B cell (primary cell): ENCODE results near the gene MED27. TPM values are rescaled to one million over a fixed set of nuclear protein-coding genes. Genes with fewer than 3 reads are reported as not detected.

ENCODE experiments used
- ATAC-seq: fragments of 200-7000 bp; cut with Tn5 transposase; one replicate; pipeline ENCODE4 v1.10.0; 2021; ENCODE audit warnings: low read depth, mild to moderate bottlenecking, moderate number of reproducible peaks, moderate library complexity
- CTCF ChIA-PET: fragments of 350-600 bp; sonication (Branson Sonifier 250); formaldehyde crosslinking; loops from one replicate; lab custom pipeline; 2021; ENCODE audit warnings: antibody characterized with exemption, inconsistent platforms; lab: Charles Lee
- POLR2A ChIA-PET: fragments of 350-600 bp; sonication (Branson Sonifier 250); formaldehyde crosslinking; loops from one replicate; lab custom pipeline; 2021; ENCODE audit warnings: antibody characterized with exemption; lab: Charles Lee
- DNase-seq: peaks from one replicate; pipeline ENCODE4 v3.0.0; 2013
- H2AFZ ChIP-seq: 2 replicates; pipeline ENCODE4 v1.6.1; 2012; ENCODE audit warnings: mild to moderate bottlenecking, low read depth, low read length; ENCODE audit not compliant: insufficient read depth, poor library complexity, severe bottlenecking
- H3K27ac ChIP-seq, 2 donors: 1 replicate in 1 of 2; 2 replicates in 1 of 2; pipeline ENCODE4 v1.5.1; 2012 to 2013; ENCODE audit warnings: low read length in 2 of 2, mild to moderate bottlenecking in 2 of 2, moderate library complexity in 1 of 2
- H3K27me3 ChIP-seq, 4 experiments: fragments of 200-600 bp in 1 of 4; sonication (generic) in 1 of 4; replicated peaks in 1 of 4; 1 replicate in 2 of 4; 2 replicates in 2 of 4; pipeline versions ENCODE4 v1.6.1 to v1.7.0; 2013 to 2016; ENCODE audit warnings: low read length in 3 of 4, mild to moderate bottlenecking in 2 of 4, mixed read lengths in 1 of 4, moderate library complexity in 1 of 4; ENCODE audit not compliant: insufficient read depth in 4 of 4, control insufficient read depth in 3 of 4; ENCODE audit errors: control extremely low read depth in 1 of 4
- H3K36me3 ChIP-seq, 2 experiments: replicated peaks in 1 of 2; 1 replicate in 1 of 2; 2 replicates in 1 of 2; pipeline versions ENCODE4 v1.6.1 to v1.7.1; 2013; ENCODE audit warnings: low read length in 1 of 2; ENCODE audit not compliant: insufficient read depth in 2 of 2, control insufficient read depth in 1 of 2; ENCODE audit errors: control extremely low read depth in 1 of 2, extremely low read depth in 1 of 2
- H3K4me1 ChIP-seq, 2 donors: fragments of 200-600 bp in 1 of 2; sonication (generic) in 1 of 2; 1 replicate in 1 of 2; 2 replicates in 1 of 2; pipeline versions ENCODE4 v1.5.1 to v1.6.1; 2013 to 2017; ENCODE audit warnings: low read length in 2 of 2; ENCODE audit not compliant: control insufficient read depth in 2 of 2, insufficient read depth in 2 of 2
- H3K4me2 ChIP-seq: replicated peaks from 2 replicates; pipeline ENCODE3; 2012; ENCODE audit warnings: mild to moderate bottlenecking, low read depth, low read length; ENCODE audit not compliant: poor library complexity, severe bottlenecking
- H3K4me3 ChIP-seq, 5 experiments: fragments of 200-600 bp in 1 of 5; sonication (generic) in 1 of 5; 1 replicate in 3 of 5; 2 replicates in 2 of 5; pipeline versions ENCODE4 v1.5.1 to v1.7.0; 2011 to 2016; ENCODE audit warnings: low read length in 4 of 5, mild to moderate bottlenecking in 4 of 5, low read depth in 2 of 5, control low read depth in 1 of 5, moderate library complexity in 1 of 5; ENCODE audit not compliant: insufficient read depth in 1 of 5; ENCODE audit errors: control extremely low read depth in 1 of 5, extremely low read depth in 1 of 5
- H3K79me2 ChIP-seq: fragments of 200-600 bp; sonication (generic); one replicate; pipeline ENCODE4 v1.6.0; 2016; ENCODE audit warnings: low read length; ENCODE audit not compliant: control insufficient read depth, insufficient read depth
- H3K9ac ChIP-seq: fragments of 200-600 bp; sonication (generic); 2 replicates; pipeline ENCODE4 v1.6.1; 2017; ENCODE audit warnings: mild to moderate bottlenecking, low read length, moderate library complexity
- H3K9me3 ChIP-seq, 3 donors: one replicate each; pipeline versions ENCODE4 v1.6.1 to v1.7.1; 2013; ENCODE audit warnings: low read length in 2 of 3; ENCODE audit not compliant: control insufficient read depth in 2 of 3, insufficient read depth in 1 of 3; ENCODE audit errors: control extremely low read depth in 1 of 3
- H4K20me1 ChIP-seq: 2 replicates; pipeline ENCODE4 v1.6.0; 2012; ENCODE audit warnings: mild to moderate bottlenecking, low read length; ENCODE audit not compliant: insufficient read depth, control insufficient read depth, poor library complexity, severe bottlenecking
- H3K27ac Mint-ChIP-seq: one replicate; pipeline ENCODE4 v1.8.0; 2021; ENCODE audit warnings: mixed read lengths
- H3K27me3 Mint-ChIP-seq: one replicate; pipeline ENCODE4 v1.8.0; 2021; ENCODE audit warnings: mixed read lengths
- H3K4me1 Mint-ChIP-seq: one replicate; pipeline ENCODE4 v1.8.0; 2021; ENCODE audit warnings: mixed read lengths
- H3K4me3 Mint-ChIP-seq: one replicate; pipeline ENCODE4 v1.8.0; 2021; ENCODE audit warnings: mixed read lengths
- H3K9me3 Mint-ChIP-seq: one replicate; pipeline ENCODE4 v1.8.0; 2022; ENCODE audit warnings: mixed read lengths; ENCODE audit not compliant: insufficient read depth
- CTCF ChIP-seq: fragments of 200-600 bp; IDR thresholded peaks from one replicate; pipeline ENCODE4 v1.8.0; 2022; ENCODE audit warnings: antibody characterized with exemption, mild to moderate bottlenecking
- EZH2 ChIP-seq: IDR thresholded peaks from 2 replicates; pipeline ENCODE4 v1.6.1; 2012; ENCODE audit warnings: borderline replicate concordance, low read depth, mild to moderate bottlenecking, moderate library complexity, low read length; ENCODE audit not compliant: insufficient read depth, poor library complexity, severe bottlenecking
- WGBS: methylation state at CpG from one replicate; pipeline ENCODE4 v1.1.5; 2013; ENCODE audit warnings: missing lambda C conversion rate; ENCODE audit not compliant: insufficient coverage; 5-methylcytosine and 5-hydroxymethylcytosine counted together
- intact Hi-C: fragments of 100-400 bp; cut with micrococcal nuclease; formaldehyde crosslinking; loops from one replicate; pipeline ENCODE4 v1.10.0; 2022
- polyA plus RNA-seq: library from polyadenylated mRNA; depleted of rRNA; stranded (reverse); fragments of >200 nt; gene quantifications from 2 replicates; pipeline ENCODE4 v1.2.3, GENCODE V29; 2012
- total RNA-seq, 2 donors: library from RNA; stranded (reverse); fragments of 120-200 nt in 1 of 2; gene quantifications; 1 replicate in 1 of 2; 2 replicates in 1 of 2; pipeline versions ENCODE4 v1.2.3 to v1.2.4, GENCODE V29; 2013 to 2022

The MED27 gene
- total and polyA plus RNA-seq, 2 donors (not counting 1 experiment from before 2014, with no cell fraction given): 17.4 to 17.7 TPM

DNA sequence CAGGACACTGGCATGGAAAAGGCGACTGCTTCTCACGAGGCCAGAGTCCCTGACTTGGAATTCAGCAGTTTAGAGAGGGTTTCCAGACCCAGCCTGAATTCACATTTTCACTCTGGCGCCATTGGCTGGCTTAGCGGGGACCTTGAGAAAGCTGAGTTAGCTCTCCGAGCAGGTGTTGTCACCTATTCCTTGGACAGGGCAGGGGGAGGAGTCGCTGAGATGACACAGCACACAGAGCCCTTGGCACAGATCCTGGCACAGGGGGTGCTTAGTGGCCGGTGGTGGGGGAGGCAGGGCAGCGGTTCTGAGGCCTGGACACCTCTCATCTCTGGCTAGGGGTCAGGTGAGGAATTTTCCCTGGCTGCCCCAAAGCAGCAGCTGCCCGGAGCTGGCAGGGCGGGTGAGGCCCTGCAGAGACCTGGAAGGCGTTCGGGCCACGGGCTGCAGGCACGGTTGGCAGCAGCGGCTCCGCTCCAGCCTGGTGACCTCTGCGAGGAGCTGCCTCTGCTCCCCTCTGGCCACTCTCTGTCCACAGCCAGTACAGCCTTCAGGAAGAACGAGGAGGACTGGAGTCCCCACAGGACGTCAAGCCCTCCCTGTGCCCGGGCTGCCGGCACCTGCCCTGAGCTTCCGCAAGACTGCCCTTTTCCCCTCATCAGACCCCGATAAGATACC lies 267.4 kb downstream of the MED27 start:
- H3K9me3 ChIP-seq: peaks cover 0 to 3% (median 0%) of the 10 kb centered on the region in 3 donors
- WGBS: 88% methylated on average over 23 of the region's 23 CpGs
- H2AFZ ChIP-seq: no peak overlapping the region
- H4K20me1 ChIP-seq: no peaks in the 10 kb centered on the region
- no peaks in the 10 kb centered on the region for H3K9me3 Mint-ChIP-seq
- no peak overlapping the region for H3K4me3 ChIP-seq
- H3K4me1 ChIP-seq: no peaks in the 10 kb centered on the region
- H3K27ac ChIP-seq: no peak overlapping the region
- no peak overlapping the region for H3K4me3 Mint-ChIP-seq
- peaks cover 0 to 19% (median 0%) of the 10 kb centered on the region in 4 experiments for H3K27me3 ChIP-seq
- no peak overlapping the region for H3K9ac ChIP-seq
- peaks cover 34% of the 10 kb centered on the region for H3K27me3 Mint-ChIP-seq
- no peak for TF ChIP-seq EZH2
- TF ChIP-seq CTCF: no peak
- no peaks in the 10 kb centered on the region for H3K4me1 Mint-ChIP-seq
- DNase-seq (no peak), ATAC-seq (no peak)
- no peak overlapping the region for H3K4me2 ChIP-seq
- no peaks in the 10 kb centered on the region for H3K36me3 ChIP-seq
- no peak overlapping the region for H3K27ac Mint-ChIP-seq
- ChIA-PET CTCF (interaction anchor here (0.6 kb wide), 1 partner anchor 526 kb away, joined by 4 read pairs; no protein-coding TSS in a partner anchor), POLR2A (no interaction called here)
- intact Hi-C loops: no loop called here
- no peaks in the 10 kb centered on the region for H3K79me2 ChIP-seq

- no peak overlapping the region for H3K4me2 ChIP-seq
- H3K4me1 Mint-ChIP-seq: no peaks in the 10 kb centered on the region
- no peaks in the 10 kb centered on the region for H3K4me1 ChIP-seq
- no peak overlapping the region for H2AFZ ChIP-seq
- ChIA-PET POLR2A (no interaction called here), CTCF (no interaction called here)
- H3K27me3 ChIP-seq: peaks cover 0 to 19% (median 0%) of the 10 kb centered on the region in 4 experiments
- H3K9ac ChIP-seq: no peak overlapping the region
- no peak overlapping the region for H3K27ac Mint-ChIP-seq
- 91% methylated on average over 10 of the region's 11 CpGs for WGBS
- no peaks in the 10 kb centered on the region for H4K20me1 ChIP-seq
- DNase-seq (no peak), ATAC-seq (no peak)
- H3K9me3 ChIP-seq: peaks cover 0 to 3% (median 0%) of the 10 kb centered on the region in 3 donors
- no peaks in the 10 kb centered on the region for H3K79me2 ChIP-seq
- H3K36me3 ChIP-seq: no peaks in the 10 kb centered on the region
- no peak overlapping the region for H3K27ac ChIP-seq
- no peaks in the 10 kb centered on the region for H3K9me3 Mint-ChIP-seq
- H3K4me3 Mint-ChIP-seq: no peak overlapping the region
- H3K4me3 ChIP-seq: no peak overlapping the region
- intact Hi-C loops: no loop called here
- TF ChIP-seq EZH2 (no peak), CTCF (no peak)
- H3K27me3 Mint-ChIP-seq: peaks cover 33% of the 10 kb centered on the region
Measured at GRCh38 chr9:131811405-131811804, 268.3 kb downstream of the MED27 start.
